NCI-H1930 (cell line): ENCODE measurements around the gene UIMC1.
"Not testable (repeated sequence)": the region's sequence is repeated elsewhere in the genome, so short reads cannot be mapped to it uniquely, and the experiment has no call there.

Experiments
- DNase-seq, 2 experiments: peaks; one replicate each; lab custom pipeline; 2025; lab: John Stamatoyannopoulos, UW

UIMC1 gene

GRCh38 chr5:177006265-177006972 is at the start of gene UIMC1:
Gene UIMC1 (minus strand): TSS chr5:177006779. CDS start chr5:176982615, 24,164 bp downstream.
- peak; percentile 85 to 88 for DNase-seq

GRCh38 chr5:177049285-177049684 is 42.7 kb upstream of the UIMC1 start:
- DNase-seq, result no peak

- not testable (repeated sequence) for DNase-seq
Observed at GRCh38 chr5:177048531-177048930, 42.0 kb upstream of the UIMC1 start.

GRCh38 chr5:177045631-177046030 is 39.1 kb upstream of the UIMC1 start:
- DNase-seq, result no peak

- no peak for DNase-seq
Observed at GRCh38 chr5:177044641-177045040, 38.1 kb upstream of the UIMC1 start.

- DNase-seq, result no peak
Observed at GRCh38 chr5:177043958-177044357, 37.4 kb upstream of the UIMC1 start.

- no peak for DNase-seq
Observed at GRCh38 chr5:177043114-177043513, 36.5 kb upstream of the UIMC1 start.

GRCh38 chr5:177041936-177042335 is 35.4 kb upstream of the UIMC1 start:
- DNase-seq, result no peak

GRCh38 chr5:177040814-177041420 is 34.3 kb upstream of the UIMC1 start:
- no peak for DNase-seq

GRCh38 chr5:177036921-177037320 is 30.3 kb upstream of the UIMC1 start:
- DNase-seq, result no peak

GRCh38 chr5:177036443-177036842 is 29.9 kb upstream of the UIMC1 start:
- no peak for DNase-seq

- no peak for DNase-seq
Observed at GRCh38 chr5:177035976-177036375, 29.4 kb upstream of the UIMC1 start.

- DNase-seq, result no peak
Observed at GRCh38 chr5:177029498-177029897, 22.9 kb upstream of the UIMC1 start.

- DNase-seq, result no peak
Observed at GRCh38 chr5:177027665-177028064, 21.1 kb upstream of the UIMC1 start.

GRCh38 chr5:177025101-177025601 is 18.6 kb upstream of the UIMC1 start:
- DNase-seq, result no peak

- DNase-seq, result no peak
Observed at GRCh38 chr5:177024559-177024958, 18.0 kb upstream of the UIMC1 start.

GRCh38 chr5:177023303-177023664 is 16.7 kb upstream of the UIMC1 start:
- DNase-seq, result no peak

GRCh38 chr5:177022386-177023302 is 16.1 kb upstream of the UIMC1 start, which contains the start of gene ZNF346:
Gene ZNF346 (plus strand): TSS chr5:177022696. CDS start chr5:177022739, 43 bp downstream.
- peak; percentile 58 to 90 for DNase-seq

GRCh38 chr5:177020033-177020432 is 13.5 kb upstream of the UIMC1 start:
- DNase-seq, result no peak

- DNase-seq, result no peak
Observed at GRCh38 chr5:177018341-177018740, 11.8 kb upstream of the UIMC1 start.

- DNase-seq, result no peak
Observed at GRCh38 chr5:177015156-177015555, 8.6 kb upstream of the UIMC1 start.

GRCh38 chr5:177010153-177010552 is 3.6 kb upstream of the UIMC1 start:
- no peak for DNase-seq
